Retinal pigment epithelial cell (primary cell): ENCODE measurements around the gene CYP2C19.

Source experiments
- DNase-seq: peaks from one replicate; pipeline ENCODE4 v3.0.0-alpha.2; 2010; ENCODE audit warnings: low read depth
- H3K4me3 ChIP-seq: 2 replicates; pipeline ENCODE4 v1.5.1; 2011; ENCODE audit warnings: mild to moderate bottlenecking, low read length, control low read depth, moderate library complexity
- TF ChIP-seq, protein P1 (sequence below): conservative IDR thresholded peaks from 2 replicates; pipeline ENCODE4 v1.5.1; 2011; ENCODE audit warnings: low read depth, low read length, control low read depth, inconsistent platforms

Gene CYP2C19

GRCh38 chr10:94762393-94762792 lies at the start of gene CYP2C19:
TSS of gene CYP2C19 (plus strand) at chr10:94762681. CDS start at chr10:94762706, 25 bp downstream.
- TF ChIP-seq, protein P1, sequence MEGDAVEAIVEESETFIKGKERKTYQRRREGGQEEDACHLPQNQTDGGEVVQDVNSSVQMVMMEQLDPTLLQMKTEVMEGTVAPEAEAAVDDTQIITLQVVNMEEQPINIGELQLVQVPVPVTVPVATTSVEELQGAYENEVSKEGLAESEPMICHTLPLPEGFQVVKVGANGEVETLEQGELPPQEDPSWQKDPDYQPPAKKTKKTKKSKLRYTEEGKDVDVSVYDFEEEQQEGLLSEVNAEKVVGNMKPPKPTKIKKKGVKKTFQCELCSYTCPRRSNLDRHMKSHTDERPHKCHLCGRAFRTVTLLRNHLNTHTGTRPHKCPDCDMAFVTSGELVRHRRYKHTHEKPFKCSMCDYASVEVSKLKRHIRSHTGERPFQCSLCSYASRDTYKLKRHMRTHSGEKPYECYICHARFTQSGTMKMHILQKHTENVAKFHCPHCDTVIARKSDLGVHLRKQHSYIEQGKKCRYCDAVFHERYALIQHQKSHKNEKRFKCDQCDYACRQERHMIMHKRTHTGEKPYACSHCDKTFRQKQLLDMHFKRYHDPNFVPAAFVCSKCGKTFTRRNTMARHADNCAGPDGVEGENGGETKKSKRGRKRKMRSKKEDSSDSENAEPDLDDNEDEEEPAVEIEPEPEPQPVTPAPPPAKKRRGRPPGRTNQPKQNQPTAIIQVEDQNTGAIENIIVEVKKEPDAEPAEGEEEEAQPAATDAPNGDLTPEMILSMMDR = no peak
- no peak within 1 kb of the TSS for H3K4me3 ChIP-seq

GRCh38 chr10:94725871-94726270 lies 36.6 kb upstream of the CYP2C19 start:
- TF ChIP-seq, protein P1 = no peak
- H3K4me3 ChIP-seq = no peak overlapping the region
- DNase-seq = no peak

More at GRCh38 chr10:94762393-94762792, at the start of gene CYP2C19:
- DNase-seq = no peak

DNA sequence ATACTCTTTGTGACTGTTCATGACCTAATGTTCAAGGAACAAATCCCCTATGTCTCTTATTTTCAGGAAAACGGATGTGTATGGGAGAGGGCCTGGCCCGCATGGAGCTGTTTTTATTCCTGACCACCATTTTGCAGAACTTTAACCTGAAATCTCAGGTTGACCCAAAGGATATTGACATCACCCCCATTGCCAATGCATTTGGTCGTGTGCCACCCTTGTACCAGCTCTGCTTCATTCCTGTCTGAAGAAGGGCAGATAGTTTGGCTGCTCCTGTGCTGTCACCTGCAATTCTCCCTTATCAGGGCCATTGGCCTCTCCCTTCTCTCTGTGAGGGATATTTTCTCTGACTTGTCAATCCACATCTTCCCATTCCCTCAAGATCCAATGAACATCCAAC lies 27.3 kb upstream of the CYP2C19 start:
- DNase-seq = no peak
- no peak overlapping the region for H3K4me3 ChIP-seq
- TF ChIP-seq, protein P1 = no peak

GRCh38 chr10:94738588-94738987 lies 23.9 kb upstream of the CYP2C19 start:
- H3K4me3 ChIP-seq = no peak overlapping the region
- no peak for DNase-seq
- TF ChIP-seq, protein P1 = no peak

DNA sequence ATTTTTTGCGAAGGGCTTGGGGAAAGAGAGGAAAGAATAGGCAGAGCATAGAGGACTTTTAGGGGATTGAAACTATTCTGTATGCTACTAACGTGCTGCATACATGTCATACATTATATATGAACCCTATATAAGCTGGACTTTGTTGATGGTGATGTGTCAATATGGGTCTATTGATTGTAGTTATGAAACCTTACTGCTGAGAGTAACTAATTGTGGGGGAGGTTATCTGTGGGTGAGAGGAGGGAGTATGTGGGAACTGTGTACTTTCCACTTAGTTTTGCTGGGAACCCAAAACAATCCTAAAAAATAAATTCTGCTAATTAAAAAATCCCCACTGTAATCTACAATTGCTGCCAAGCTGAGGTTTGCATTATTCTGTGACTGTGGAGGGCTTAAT lies 15.3 kb upstream of the CYP2C19 start:
- no peak overlapping the region for H3K4me3 ChIP-seq
- TF ChIP-seq, protein P1 = no peak
- DNase-seq = no peak

GRCh38 chr10:94747838-94748237 lies 14.6 kb upstream of the CYP2C19 start:
- TF ChIP-seq, protein P1 = no peak
- no peak for DNase-seq
- no peak overlapping the region for H3K4me3 ChIP-seq

DNA sequence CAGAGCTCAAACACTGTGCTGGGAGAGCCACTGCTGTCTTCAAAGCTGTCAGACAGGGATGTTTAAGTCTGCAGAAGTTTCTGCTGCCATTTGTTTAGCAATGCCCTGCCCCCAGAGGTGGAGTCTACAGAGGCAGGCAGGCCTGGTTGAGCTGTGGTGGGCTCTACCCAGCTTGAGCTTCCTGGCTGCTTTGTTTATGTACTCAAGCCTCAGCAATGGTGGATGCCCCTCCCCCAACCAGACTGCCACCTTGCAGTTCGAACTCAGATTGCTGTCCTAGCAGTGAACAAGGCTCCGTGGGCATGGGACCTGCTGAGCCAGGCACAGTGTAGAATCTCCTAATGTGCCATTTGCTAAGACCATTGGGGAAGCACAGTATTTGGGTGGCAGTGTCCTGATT lies 4.6 kb upstream of the CYP2C19 start:
- no peak overlapping the region for H3K4me3 ChIP-seq
- TF ChIP-seq, protein P1 = no peak
- no peak for DNase-seq
